ENCODE data around the gene NFS1. TPM values are rescaled to one million over a fixed set of nuclear protein-coding genes. Genes with fewer than 3 reads are reported as not detected.

Gene NFS1
- total RNA-seq, 4 donors from 2014 or later, result 16.8 to 40.0 (median 31.4) TPM

DNA sequence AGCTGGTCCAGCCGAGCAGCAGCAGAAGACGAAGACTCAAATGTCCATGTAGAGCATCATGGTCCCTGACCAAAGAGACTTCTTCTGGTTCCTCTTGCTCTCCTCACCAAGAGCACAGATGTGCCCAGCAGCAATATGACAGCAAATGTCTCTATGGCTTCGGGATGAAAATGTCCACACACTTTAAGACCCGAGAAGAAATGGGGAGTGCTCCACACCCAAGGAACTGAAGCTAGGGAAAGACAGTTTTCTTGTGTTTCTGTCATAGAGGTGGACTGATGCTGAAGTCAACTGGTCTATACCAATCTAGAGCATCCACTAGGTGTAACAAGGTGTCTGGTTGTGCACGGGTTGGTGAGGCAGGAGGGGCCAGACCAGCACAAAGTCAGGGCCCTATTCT, 29.9 kb downstream of the NFS1 start:
- WGBS, 2 donors (ENCODE audit: low coverage in 1 of 2), result 92 to 100% methylated on average over 2 to 5 of the region's 5 CpGs
- Histone ChIP-seq H3K36me3 (peaks cover 0 to 66% of the 10 kb centered on the region in 2 donors), H3K27me3 (no peaks in the 10 kb centered on the region), H3K4me1 (no peaks in the 10 kb centered on the region), H3K4me3 (no peak overlapping the region), H3K27ac (no peak overlapping the region), H3K9me3 (no peaks in the 10 kb centered on the region)
- TF ChIP-seq POLR2A (IDR thresholded peaks at IDR 0.05), result no peak
- no peak for TF ChIP-seq POLR2AphosphoS5 (IDR thresholded peaks at IDR 0.05)
- ATAC-seq, result no peak

DNA sequence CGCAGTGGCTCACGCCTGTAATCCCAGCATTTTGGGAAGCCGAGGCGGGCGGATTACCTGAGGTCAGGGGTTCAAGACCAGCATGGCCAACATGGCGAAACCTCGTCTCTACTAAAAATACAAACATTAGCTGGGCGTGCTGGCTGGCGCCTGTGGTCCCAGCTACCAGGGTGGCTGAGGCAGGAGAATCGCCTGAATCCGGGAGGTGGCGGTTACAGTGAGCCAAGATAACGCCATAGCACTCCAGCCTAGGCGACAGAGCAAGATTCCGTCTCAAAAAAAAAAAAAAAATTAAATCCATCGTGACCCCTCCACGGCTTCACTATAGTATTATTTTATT, 33.2 kb downstream of the NFS1 start:
- Histone ChIP-seq H3K27me3 (no peaks in the 10 kb centered on the region), H3K4me1 (peaks cover 0 to 29% (median 12%) of the 10 kb centered on the region in 3 donors), H3K4me3 (no peak overlapping the region), H3K36me3 (peaks cover 0 to 33% of the 10 kb centered on the region in 2 donors), H3K27ac (peak overlapping the region in 1 of 4 donors; percentile 100), H3K9me3 (no peaks in the 10 kb centered on the region)
- WGBS, 2 donors (ENCODE audit: low coverage in 1 of 2), result 97% methylated on average over 5 of the region's 17 CpGs; no CpG with 5 or more reads in 1 of the 2 donors
- TF ChIP-seq EP300 (IDR thresholded peaks at IDR 0.05), result no peak
- TF ChIP-seq POLR2A (IDR thresholded peaks at IDR 0.05), result no peak
- TF ChIP-seq POLR2AphosphoS5 (IDR thresholded peaks at IDR 0.05), result no peak
- no peak for TF ChIP-seq CTCF (IDR thresholded peaks at IDR 0.05)
- no peak for ATAC-seq

DNA sequence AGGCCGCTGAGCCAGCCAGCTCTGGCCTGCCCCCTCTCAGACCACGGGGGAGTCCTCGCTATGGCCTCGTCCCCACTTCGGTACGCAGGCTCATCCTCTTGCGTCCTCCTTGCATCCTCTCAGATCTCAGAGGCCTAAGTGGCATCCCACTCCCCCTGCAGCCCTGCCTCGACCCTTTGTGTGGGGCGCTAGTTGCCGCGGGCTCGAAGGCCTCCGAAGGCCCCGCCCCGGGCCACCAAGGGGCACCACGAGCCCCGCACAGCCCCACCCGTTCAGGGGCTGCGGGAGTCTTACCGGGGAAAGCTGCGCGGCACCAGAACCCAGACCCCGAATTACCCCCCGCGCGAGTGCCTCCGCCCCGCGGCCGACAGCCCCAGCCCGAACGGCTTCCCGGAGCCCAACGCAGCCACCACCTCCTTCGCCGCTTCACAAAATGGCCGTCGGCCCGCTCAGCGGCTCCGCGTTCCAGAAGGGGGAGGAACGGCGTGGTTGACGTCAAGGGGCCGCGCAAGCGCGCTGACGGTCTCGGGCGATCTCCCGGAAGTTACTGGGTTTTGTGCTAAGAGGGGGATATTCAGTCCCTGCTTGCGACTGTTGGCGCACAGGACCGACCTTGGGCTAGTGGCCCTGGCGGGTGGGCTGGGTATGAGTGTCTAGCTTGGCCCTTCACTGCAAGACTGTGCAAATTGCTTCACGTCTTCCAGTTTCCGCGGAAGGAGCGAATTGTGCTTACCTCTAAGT, 34.5 kb downstream of the NFS1 start, which contains the start of the genes CPNE1 and RBM12:
Gene CPNE1 (minus strand): TSS at position 435 of the 741 bp plus-strand sequence. CDS start 31,977 bp downstream, outside the sequence.
Gene RBM12 (minus strand): TSS at position 435 of the 741 bp plus-strand sequence. CDS start 9,578 bp downstream, outside the sequence.
- Histone ChIP-seq H3K4me3 (peak within 1 kb of the TSS; percentile 78 to 81), H3K4me1 (peaks cover 3 to 42% (median 12%) of the 10 kb centered on the region in 3 donors), H3K9me3 (no peaks in the 10 kb centered on the region), H3K27ac (peak within 1 kb of the TSS; percentile 92 to 100 (median 98)), H3K36me3 (peaks cover 0 to 20% of the 10 kb centered on the region in 2 donors), H3K27me3 (no peaks in the 10 kb centered on the region)
- ATAC-seq, result peak; percentile 97
- TF ChIP-seq CTCF (IDR thresholded peaks at IDR 0.05) (peak in 2 of 4 experiments; percentile 2 to 32), EP300 (IDR thresholded peaks at IDR 0.05) (no peak), POLR2A (IDR thresholded peaks at IDR 0.05) (peak; percentile 87 to 92), POLR2AphosphoS5 (IDR thresholded peaks at IDR 0.05) (peak; percentile 97)
- WGBS, 2 donors (ENCODE audit: low coverage in 1 of 2), result 0 to 2% methylated on average over 6 to 11 of the region's 61 CpGs

- WGBS, 2 donors (ENCODE audit: low coverage in 1 of 2), result 0% methylated on average over 14 to 27 of the region's 28 CpGs
- TF ChIP-seq POLR2AphosphoS5 (IDR thresholded peaks at IDR 0.05) (no peak), POLR2A (IDR thresholded peaks at IDR 0.05) (no peak), CTCF (IDR thresholded peaks at IDR 0.05) (no peak), EP300 (IDR thresholded peaks at IDR 0.05) (no peak)
- H3K27ac ChIP-seq, result peak overlapping the region; percentile 92 to 100 (median 98)
- peaks cover 0 to 12% of the 10 kb centered on the region in 2 donors for H3K36me3 ChIP-seq
- ATAC-seq, result peak; percentile 6
- no peaks in the 10 kb centered on the region for H3K27me3 ChIP-seq
- peaks cover 3 to 50% (median 14%) of the 10 kb centered on the region in 3 donors for H3K4me1 ChIP-seq
- H3K4me3 ChIP-seq, result peak overlapping the region; percentile 78 to 81
- H3K9me3 ChIP-seq, result no peaks in the 10 kb centered on the region
Measured at GRCh38 chr20:35663516-35664465, 35.4 kb downstream of the NFS1 start.

DNA sequence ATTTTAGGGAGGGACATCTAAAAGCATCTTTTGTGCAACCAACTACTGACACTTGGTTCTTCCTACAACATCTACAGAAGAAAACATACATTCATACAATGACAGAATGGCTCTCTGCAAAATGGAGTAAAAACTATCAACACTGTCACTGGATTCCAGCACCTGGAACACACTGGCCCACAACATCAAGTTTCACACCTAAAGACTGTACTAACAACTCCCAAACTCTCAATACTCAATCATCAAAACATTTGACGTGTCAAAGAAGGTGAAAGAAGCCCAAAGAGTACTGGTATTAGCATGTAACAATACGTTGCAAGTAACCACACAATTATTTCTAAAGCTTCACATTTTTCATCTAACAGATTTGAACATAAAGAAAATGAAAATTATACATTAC, 36.6 kb downstream of the NFS1 start:
- Histone ChIP-seq H3K27ac (peak overlapping the region in 1 of 4 donors; percentile 12), H3K36me3 (peaks cover 0 to 1% of the 10 kb centered on the region in 2 donors), H3K4me1 (peaks cover 3 to 63% (median 19%) of the 10 kb centered on the region in 3 donors), H3K27me3 (no peaks in the 10 kb centered on the region), H3K4me3 (peak overlapping the region in 1 of 2 donors; percentile 81), H3K9me3 (no peaks in the 10 kb centered on the region)
- ATAC-seq, result no peak
- no peak for TF ChIP-seq CTCF (IDR thresholded peaks at IDR 0.05)
- no peak for TF ChIP-seq POLR2AphosphoS5 (IDR thresholded peaks at IDR 0.05)
- TF ChIP-seq EP300 (IDR thresholded peaks at IDR 0.05), result no peak
- TF ChIP-seq POLR2A (IDR thresholded peaks at IDR 0.05), result no peak
- 16 to 20% methylated on average over 2 of the region's 2 CpGs for WGBS, 2 donors (ENCODE audit: low coverage in 1 of 2)
